Subcutaneous abdominal adipose tissue (tissue), 5 donors: ENCODE data around the gene SSX2IP.

Experiments
- H3K27ac ChIP-seq: one replicate; pipeline ENCODE4 v1.7.0; 2013; ENCODE audit warnings: low read depth, mild to moderate bottlenecking, inconsistent platforms, low read length, moderate library complexity
- H3K27me3 ChIP-seq, 5 donors: one replicate each; pipeline ENCODE4 v1.7.0; 2013; ENCODE audit warnings: low read length in 5 of 5, inconsistent platforms in 1 of 5; ENCODE audit not compliant: control insufficient read depth in 5 of 5, insufficient read depth in 4 of 5
- H3K36me3 ChIP-seq, 5 donors: one replicate each; pipeline ENCODE4 v1.7.0; 2013; ENCODE audit warnings: low read length in 5 of 5; ENCODE audit not compliant: control insufficient read depth in 5 of 5, insufficient read depth in 5 of 5
- H3K4me1 ChIP-seq, 5 donors: one replicate each; pipeline ENCODE4 v1.7.0; 2013; ENCODE audit warnings: low read length in 5 of 5, mild to moderate bottlenecking in 3 of 5, moderate library complexity in 1 of 5; ENCODE audit not compliant: control insufficient read depth in 5 of 5, insufficient read depth in 5 of 5
- H3K4me3 ChIP-seq, 5 donors: one replicate each; pipeline ENCODE4 v1.7.0; 2013; ENCODE audit warnings: low read length in 5 of 5, low read depth in 1 of 5
- H3K9ac ChIP-seq, 5 donors: one replicate each; pipeline ENCODE4 v1.7.0; 2013; ENCODE audit warnings: low read length in 5 of 5, mild to moderate bottlenecking in 4 of 5, moderate library complexity in 3 of 5
- H3K9me3 ChIP-seq, 5 donors: one replicate each; pipeline ENCODE4 v1.7.0; 2013; ENCODE audit warnings: low read length in 5 of 5; ENCODE audit not compliant: control insufficient read depth in 5 of 5
- donor health status: healthy.
- donor health status: healthy.
- donor health status: healthy.
- donor health status: healthy.
- donor health status: healthy.

SSX2IP gene

GRCh38 chr1:84621553-84621952, 68.7 kb downstream of the SSX2IP start:
- H3K4me3 ChIP-seq = no peak overlapping the region
- peaks cover 0 to 10% (median 7%) of the 10 kb centered on the region in 5 donors for H3K4me1 ChIP-seq
- H3K9ac ChIP-seq = no peak overlapping the region
- peaks cover 0 to 2% (median 0%) of the 10 kb centered on the region in 5 donors for H3K27me3 ChIP-seq
- H3K36me3 ChIP-seq = no peaks in the 10 kb centered on the region
- no peak overlapping the region for H3K27ac ChIP-seq
- H3K9me3 ChIP-seq = no peaks in the 10 kb centered on the region

GRCh38 chr1:84620720-84621313, 69.4 kb downstream of the SSX2IP start:
- H3K27ac ChIP-seq = peak overlapping the region; percentile 16

GRCh38 chr1:84619383-84620102, 70.7 kb downstream of the SSX2IP start:
- Histone ChIP-seq H3K9me3 (no peaks in the 10 kb centered on the region), H3K4me3 (no peak overlapping the region), H3K36me3 (no peaks in the 10 kb centered on the region), H3K9ac (no peak overlapping the region), H3K27me3 (no peaks in the 10 kb centered on the region), H3K27ac (no peak overlapping the region), H3K4me1 (peaks cover 0 to 10% (median 7%) of the 10 kb centered on the region in 5 donors)

More at GRCh38 chr1:84620720-84621313, 69.4 kb downstream of the SSX2IP start:
- Histone ChIP-seq H3K9ac (peak overlapping the region in 4 of 5 donors; percentile 56 to 85 (median 64)), H3K9me3 (no peaks in the 10 kb centered on the region), H3K4me3 (peak overlapping the region; percentile 72 to 85 (median 79)), H3K4me1 (peaks cover 0 to 10% (median 7%) of the 10 kb centered on the region in 5 donors), H3K27me3 (peaks cover 0 to 2% (median 0%) of the 10 kb centered on the region in 5 donors), H3K36me3 (no peaks in the 10 kb centered on the region)

GRCh38 chr1:84617349-84617748, 72.9 kb downstream of the SSX2IP start:
- no peak overlapping the region for H3K4me3 ChIP-seq
- no peak overlapping the region for H3K9ac ChIP-seq
- no peaks in the 10 kb centered on the region for H3K27me3 ChIP-seq
- peaks cover 0 to 5% (median 0%) of the 10 kb centered on the region in 5 donors for H3K9me3 ChIP-seq
- H3K4me1 ChIP-seq = peaks cover 0 to 10% (median 7%) of the 10 kb centered on the region in 5 donors
- H3K36me3 ChIP-seq = no peaks in the 10 kb centered on the region
- no peak overlapping the region for H3K27ac ChIP-seq

- Histone ChIP-seq H3K9me3 (peaks cover 0 to 5% (median 0%) of the 10 kb centered on the region in 5 donors), H3K27me3 (no peaks in the 10 kb centered on the region), H3K4me3 (no peak overlapping the region), H3K36me3 (no peaks in the 10 kb centered on the region), H3K9ac (no peak overlapping the region), H3K27ac (no peak overlapping the region), H3K4me1 (peaks cover 0 to 9% (median 7%) of the 10 kb centered on the region in 5 donors)
Measured at GRCh38 chr1:84615790-84616189, 74.5 kb downstream of the SSX2IP start.

GRCh38 chr1:84613887-84614286, 76.4 kb downstream of the SSX2IP start:
- Histone ChIP-seq H3K27ac (no peak overlapping the region), H3K9ac (no peak overlapping the region), H3K4me1 (no peaks in the 10 kb centered on the region), H3K36me3 (no peaks in the 10 kb centered on the region), H3K27me3 (no peaks in the 10 kb centered on the region), H3K9me3 (peaks cover 0 to 5% (median 0%) of the 10 kb centered on the region in 5 donors), H3K4me3 (no peak overlapping the region)

GRCh38 chr1:84613026-84613425, 77.2 kb downstream of the SSX2IP start:
- H3K9ac ChIP-seq = no peak overlapping the region
- H3K4me3 ChIP-seq = no peak overlapping the region
- H3K27me3 ChIP-seq = no peaks in the 10 kb centered on the region
- H3K27ac ChIP-seq = no peak overlapping the region
- no peaks in the 10 kb centered on the region for H3K4me1 ChIP-seq
- H3K9me3 ChIP-seq = peaks cover 0 to 5% (median 0%) of the 10 kb centered on the region in 5 donors
- H3K36me3 ChIP-seq = no peaks in the 10 kb centered on the region

GRCh38 chr1:84611796-84612195, 78.5 kb downstream of the SSX2IP start:
- Histone ChIP-seq H3K9me3 (peaks cover 0 to 5% (median 0%) of the 10 kb centered on the region in 5 donors), H3K9ac (no peak overlapping the region), H3K4me3 (no peak overlapping the region), H3K4me1 (no peaks in the 10 kb centered on the region), H3K36me3 (no peaks in the 10 kb centered on the region), H3K27me3 (no peaks in the 10 kb centered on the region), H3K27ac (no peak overlapping the region)

GRCh38 chr1:84611091-84611490, 79.2 kb downstream of the SSX2IP start:
- Histone ChIP-seq H3K27me3 (no peaks in the 10 kb centered on the region), H3K36me3 (no peaks in the 10 kb centered on the region), H3K27ac (no peak overlapping the region), H3K9me3 (peaks cover 0 to 5% (median 2%) of the 10 kb centered on the region in 5 donors), H3K4me3 (no peak overlapping the region), H3K9ac (no peak overlapping the region), H3K4me1 (no peaks in the 10 kb centered on the region)

- Histone ChIP-seq H3K36me3 (no peaks in the 10 kb centered on the region), H3K9ac (no peak overlapping the region), H3K27me3 (no peaks in the 10 kb centered on the region), H3K4me1 (peaks cover 0 to 7% (median 3%) of the 10 kb centered on the region in 5 donors), H3K9me3 (peaks cover 0 to 15% (median 8%) of the 10 kb centered on the region in 5 donors), H3K27ac (no peak overlapping the region), H3K4me3 (no peak overlapping the region)
Measured at GRCh38 chr1:84606977-84607376, 83.3 kb downstream of the SSX2IP start.
